Measurements from ENCODE around the gene URM1.

URM1 gene

GRCh38 chr9:128365525-128365924 is 5.6 kb upstream of the URM1 start:
- TF ChIP-seq CTCF (IDR thresholded peaks at IDR 0.05; ENCODE audit: insufficient read depth, low read length, missing control alignments) = no peak
- H3K4me3 ChIP-seq (ENCODE audit: low read depth, low read length) = no peak overlapping the region
- POLR2A ChIA-PET = interaction anchor here (0.8 to 1.5 kb wide), 2 partner anchors 22 to 187 kb away, joined by 3 to 6 read pairs; partner anchors contain the start of gene SPTAN1

GRCh38 chr9:128369024-128369706 is 2.0 kb upstream of the URM1 start:
- TF ChIP-seq CTCF (IDR thresholded peaks at IDR 0.05; ENCODE audit: insufficient read depth, low read length, missing control alignments) = no peak
- CTCF ChIA-PET = interaction anchor here (0.7 to 1.6 kb wide), 5 partner anchors 14 to 51 kb away, joined by 3 to 8 read pairs (median 3); partner anchors contain the start of gene CERCAM
- H3K4me3 ChIP-seq (ENCODE audit: low read depth, low read length) = no peak overlapping the region
- DNase-seq (ENCODE audit: low read depth, low spot score) = no peak
- POLR2A ChIA-PET = no interaction called here

More at GRCh38 chr9:128365525-128365924, 5.6 kb upstream of the URM1 start:
- DNase-seq (ENCODE audit: low read depth, low spot score) = no peak
- CTCF ChIA-PET = interaction anchor here (1.2 to 6.6 kb wide), 6 partner anchors 18 to 188 kb away, joined by 3 to 80 read pairs (median 28); partner anchors contain the start of gene CERCAM

GRCh38 chr9:128370367-128370751 is 815 bp upstream of the URM1 start:
- ChIA-PET CTCF (interaction anchor here (0.8 to 2.9 kb wide), 8 partner anchors 9 to 75 kb away, joined by 3 to 32 read pairs (median 4); partner anchors contain the start of gene CERCAM), POLR2A (interaction anchor here (0.9 to 2.8 kb wide), 4 partner anchors 8 to 47 kb away, joined by 3 to 23 read pairs (median 4); no protein-coding TSS in a partner anchor)
- H3K4me3 ChIP-seq (ENCODE audit: low read depth, low read length) = peak overlapping the region; percentile 98
- DNase-seq (ENCODE audit: low read depth, low spot score) = no peak
- TF ChIP-seq CTCF (IDR thresholded peaks at IDR 0.05; ENCODE audit: insufficient read depth, low read length, missing control alignments) = no peak

- H3K4me3 ChIP-seq (ENCODE audit: low read depth, low read length) = peak overlapping the region; percentile 98
- ChIA-PET POLR2A (interaction anchor here (0.6 to 2.8 kb wide), 9 partner anchors 8 to 179 kb away, joined by 3 to 23 read pairs (median 4); partner anchors contain the start of genes CERCAM, GOLGA2 and SWI5), CTCF (interaction anchor here (0.8 to 2.9 kb wide), 8 partner anchors 10 to 76 kb away, joined by 3 to 32 read pairs (median 6); no protein-coding TSS in a partner anchor)
- TF ChIP-seq CTCF (IDR thresholded peaks at IDR 0.05; ENCODE audit: insufficient read depth, low read length, missing control alignments) = no peak
- no peak for DNase-seq (ENCODE audit: low read depth, low spot score)
Observed at GRCh38 chr9:128371630-128372117, 500 bp downstream of the URM1 start.

GRCh38 chr9:128372188-128372641 is 1.0 kb downstream of the URM1 start:
- ChIA-PET CTCF (interaction anchor here (1.0 to 2.9 kb wide), 8 partner anchors 10 to 77 kb away, joined by 3 to 32 read pairs (median 4); no protein-coding TSS in a partner anchor), POLR2A (interaction anchor here (0.6 to 2.8 kb wide), 3 partner anchors 10 to 48 kb away, joined by 3 to 23 read pairs (median 19); partner anchors contain the start of gene CERCAM)
- H3K4me3 ChIP-seq (ENCODE audit: low read depth, low read length) = peak overlapping the region; percentile 98
- DNase-seq (ENCODE audit: low read depth, low spot score) = no peak
- no peak for TF ChIP-seq CTCF (IDR thresholded peaks at IDR 0.05; ENCODE audit: insufficient read depth, low read length, missing control alignments)

- peak overlapping the region; percentile 98; the same call in 1 of the 2 replicates for H3K4me3 ChIP-seq (ENCODE audit: low read depth, low read length)
- no peak for DNase-seq (ENCODE audit: low read depth, low spot score)
- no peak for TF ChIP-seq CTCF (IDR thresholded peaks at IDR 0.05; ENCODE audit: insufficient read depth, low read length, missing control alignments)
- POLR2A ChIA-PET = no interaction called here
- CTCF ChIA-PET = interaction anchor here (1.0 to 2.9 kb wide), 4 partner anchors 10 to 47 kb away, joined by 3 to 10 read pairs (median 4); no protein-coding TSS in a partner anchor
Observed at GRCh38 chr9:128372784-128373183, 1.6 kb downstream of the URM1 start.
